SK-N-SH treated with all-trans-retinoic acid at 6 μM for 48 hours (cell line): ENCODE data around the gene PFN1.

Experiments
- ARNTL ChIP-seq: fragments of 450-650 bp; formaldehyde crosslinking; IDR thresholded peaks from 2 replicates; pipeline ENCODE4 v1.5.0; 2020; ENCODE audit warnings: low read depth, mild to moderate bottlenecking, moderate library complexity, borderline replicate concordance
- BACH2 ChIP-seq: fragments of 250-450 bp; sonication (Bioruptor Pico); IDR thresholded peaks from 2 replicates; pipeline ENCODE4 v1.9.0; 2021; ENCODE audit warnings: mild to moderate bottlenecking, borderline replicate concordance
- ESRRG ChIP-seq: fragments of 250-450 bp; sonication (Bioruptor Pico); IDR thresholded peaks from 2 replicates; pipeline ENCODE4 v1.6.1; 2021; ENCODE audit warnings: mild to moderate bottlenecking
- GLIS3 ChIP-seq: fragments of 250-450 bp; sonication (Bioruptor Pico); IDR thresholded peaks from 2 replicates; pipeline ENCODE4 v1.5.0; 2020; ENCODE audit warnings: mild to moderate bottlenecking, moderate library complexity
- PPARA ChIP-seq: fragments of 250-450 bp; sonication (Bioruptor Pico); IDR thresholded peaks from 2 replicates; pipeline ENCODE4 v1.5.0; 2020; ENCODE audit warnings: mild to moderate bottlenecking, borderline replicate concordance
- TCF4 ChIP-seq: fragments of 250-450 bp; sonication (Bioruptor Pico); IDR thresholded peaks from 2 replicates; pipeline ENCODE4 v1.8.0; 2021; ENCODE audit warnings: mild to moderate bottlenecking, moderate library complexity, borderline replicate concordance
- TOX ChIP-seq: fragments of 250-450 bp; sonication (Bioruptor Pico); IDR thresholded peaks from 2 replicates; pipeline ENCODE4 v1.8.0; 2021; ENCODE audit warnings: mild to moderate bottlenecking, moderate library complexity, borderline replicate concordance
- ZFP3 ChIP-seq: fragments of 250-450 bp; sonication (Bioruptor Pico); IDR thresholded peaks from 2 replicates; pipeline ENCODE4 v1.5.0; 2020; ENCODE audit warnings: mild to moderate bottlenecking, moderate library complexity
- ZNF8 ChIP-seq: fragments of 450-650 bp; formaldehyde crosslinking; IDR thresholded peaks from 2 replicates; pipeline ENCODE4 v1.5.0; 2020; ENCODE audit warnings: mild to moderate bottlenecking, moderate library complexity

- TF ChIP-seq ARNTL (CRISPR knock-in tag) (no peak), ZNF8 (CRISPR knock-in tag) (no peak), PPARA (CRISPR knock-in tag) (no peak), ESRRG (CRISPR knock-in tag) (no peak), TCF4 (CRISPR knock-in tag) (no peak), GLIS3 (no peak), BACH2 (CRISPR knock-in tag) (no peak), ZFP3 (no peak), TOX (no peak)
These were observed 38.1 kb upstream of the PFN1 start for GRCh38 chr17:4986403-4986802.
